GM19395 (cell line): Measurements from ENCODE around the gene DFFB.
A peak's percentile ranks its signal among the peaks of the same experiment; 100 is the strongest.

Source experiments
- ATAC-seq: cut with Tn5 transposase; IDR thresholded peaks from one replicate; pipeline ENCODE4 v1.9.1; 2021; ENCODE audit warnings: mild to moderate bottlenecking, moderate library complexity; ENCODE audit not compliant: unreplicated experiment

DFFB gene

DNA sequence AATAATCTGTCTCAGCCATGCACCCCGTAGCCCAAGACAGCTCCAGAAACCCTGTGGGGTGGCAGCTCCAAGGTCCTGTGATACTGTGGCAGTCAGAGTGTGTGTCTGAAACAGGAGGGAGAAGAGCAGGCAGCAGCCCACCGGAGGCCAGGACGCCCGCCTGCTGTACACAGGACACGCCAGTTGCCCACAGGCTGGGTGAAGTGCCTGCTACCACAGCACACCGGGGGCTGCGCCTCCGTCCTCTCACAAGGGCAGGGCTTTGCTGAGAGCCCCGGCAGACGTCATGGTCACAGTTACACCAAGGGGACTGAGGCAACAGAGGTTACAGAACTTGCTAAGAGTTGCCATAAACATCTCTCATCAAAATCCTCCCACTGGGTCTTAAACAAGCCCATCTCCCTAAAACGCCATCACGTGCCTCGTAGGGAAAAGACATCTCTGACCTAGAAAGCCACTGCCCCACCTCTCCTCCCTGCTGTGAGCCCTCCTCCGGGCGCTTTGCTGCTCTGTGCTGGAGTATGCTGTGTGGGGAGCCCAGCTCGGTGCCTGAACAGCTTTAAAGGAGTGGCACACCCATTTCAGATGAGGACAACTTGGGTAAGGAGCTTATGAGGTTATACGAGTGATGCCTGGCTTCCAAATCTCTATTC, 37.5 kb downstream of the DFFB start:
- no peak for ATAC-seq

DNA sequence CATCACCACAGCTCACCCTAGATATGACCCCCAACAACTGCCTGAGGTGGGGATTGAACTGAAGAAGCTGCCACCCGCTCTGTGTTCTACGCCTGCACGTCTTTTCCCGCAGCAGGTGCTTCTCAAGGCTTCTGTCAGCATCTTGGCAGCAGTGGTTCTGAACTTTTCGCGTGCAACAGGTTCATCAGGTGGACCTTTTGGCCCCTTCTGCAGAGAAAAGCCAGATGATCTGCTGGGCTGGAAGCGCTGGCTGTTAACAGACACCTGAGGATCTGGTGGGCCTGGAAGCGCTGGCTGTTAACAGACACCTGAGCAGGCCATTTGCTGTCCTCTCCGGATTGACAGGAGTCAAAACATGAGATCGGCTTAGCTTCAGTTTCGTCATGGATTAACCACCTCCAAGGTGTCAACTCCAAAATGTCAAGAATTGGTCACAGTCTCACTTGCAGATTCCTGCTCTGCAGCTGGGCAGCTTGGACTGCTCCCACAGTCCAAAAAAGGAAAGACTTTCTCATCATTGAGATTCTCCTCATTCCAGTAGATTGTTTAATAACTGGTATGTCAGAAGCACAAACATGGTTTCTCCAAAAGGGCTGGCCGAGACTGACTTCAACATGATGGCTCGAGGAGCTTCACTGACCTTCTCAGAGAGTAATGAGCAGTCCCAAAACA, 38.1 kb downstream of the DFFB start:
- ATAC-seq: no peak

DNA sequence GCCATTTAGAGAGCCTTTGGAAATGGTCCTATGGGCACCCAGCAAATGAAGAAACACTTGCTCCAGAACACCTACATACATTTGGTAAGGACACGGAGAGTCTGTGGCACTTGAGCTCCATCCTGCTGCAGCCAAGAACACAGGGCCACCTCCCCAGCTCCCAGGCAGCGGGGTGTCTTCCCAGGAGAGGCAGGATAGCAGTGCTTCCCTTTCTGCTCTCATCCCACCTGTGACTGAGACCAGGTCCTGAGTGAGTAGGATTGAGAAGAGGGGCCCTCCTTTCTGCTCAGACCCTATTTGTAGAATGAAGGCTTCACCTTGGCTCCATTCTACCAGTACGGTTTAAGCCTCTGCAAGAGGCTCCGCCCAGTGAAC, 38.7 kb downstream of the DFFB start:
- no peak for ATAC-seq

DNA sequence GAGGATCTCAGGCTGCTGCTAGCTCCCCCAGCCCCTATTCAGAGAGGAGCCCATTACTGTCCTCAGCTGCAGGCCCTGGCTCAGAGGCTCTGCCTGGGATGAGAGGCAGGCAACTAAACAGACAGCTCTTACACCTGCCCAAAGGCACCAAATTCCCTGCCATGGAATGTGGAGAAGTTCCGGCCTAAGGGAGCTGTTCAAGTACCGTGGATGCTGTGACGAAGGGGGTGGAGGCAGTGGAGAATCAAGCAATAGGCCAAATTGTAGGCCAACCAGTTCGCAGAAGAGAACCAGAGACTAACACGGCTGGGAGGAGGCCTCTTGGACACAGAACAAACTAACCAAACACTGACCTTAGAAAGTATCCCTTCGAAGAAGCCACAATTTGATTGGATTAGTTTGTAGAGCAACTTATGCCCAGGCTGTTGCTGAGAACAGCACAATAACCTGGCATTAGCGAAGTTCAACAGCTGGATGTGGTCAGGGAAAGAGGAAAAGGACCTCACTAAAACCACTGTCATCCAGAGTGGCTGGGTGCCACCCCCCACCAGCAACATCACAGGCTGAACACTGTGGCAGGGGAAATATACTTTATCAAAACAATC, 39.2 kb downstream of the DFFB start:
- ATAC-seq: no peak

DNA sequence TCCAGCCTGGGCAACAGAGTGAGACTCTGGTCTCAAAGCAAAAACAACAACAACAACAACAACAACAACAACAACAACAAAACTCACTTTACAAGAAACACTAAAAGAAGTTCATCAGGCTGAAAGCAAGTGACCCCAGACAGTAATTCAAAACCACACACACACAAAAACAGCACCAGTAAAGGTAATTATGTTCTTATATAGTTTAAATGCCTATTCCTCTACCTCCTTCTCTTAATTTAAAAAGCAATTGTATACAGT, 41.1 kb downstream of the DFFB start:
- ATAC-seq: no peak

DNA sequence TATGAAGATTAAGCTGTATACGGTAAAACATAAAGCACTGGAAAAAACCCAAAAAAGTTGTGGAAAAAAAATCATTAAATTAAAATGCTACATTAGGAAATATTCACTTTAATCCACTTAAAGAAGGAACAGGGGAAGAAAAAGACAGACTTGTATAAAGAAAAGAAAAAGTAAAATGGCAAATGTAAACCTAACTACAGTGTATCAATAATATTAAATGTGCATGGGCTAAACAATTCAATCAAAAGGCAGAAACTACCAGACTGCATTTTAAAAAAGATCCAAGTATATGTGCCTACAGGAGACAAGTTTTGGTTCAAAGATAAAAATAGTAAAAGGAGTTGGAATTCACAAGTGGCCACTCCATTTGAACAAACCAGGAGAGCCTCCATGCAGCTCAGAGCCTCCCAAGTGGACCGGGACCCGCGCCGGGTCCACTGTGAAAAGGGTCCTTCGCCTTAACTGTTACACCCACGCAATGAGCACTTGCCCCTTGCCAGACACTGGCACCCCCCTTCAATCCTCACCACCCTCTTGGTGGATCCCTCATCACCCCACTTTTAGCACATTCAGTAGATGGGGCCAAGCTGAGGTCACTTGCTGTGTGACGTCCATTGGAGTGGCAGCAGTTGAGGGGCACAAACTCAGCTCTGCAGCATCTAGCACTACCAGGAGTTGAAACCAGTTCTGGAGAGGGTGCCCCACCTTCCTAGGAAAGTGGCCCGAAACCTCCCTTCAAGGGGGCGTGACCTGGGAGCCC, 41.9 kb downstream of the DFFB start:
- no peak for ATAC-seq

DNA sequence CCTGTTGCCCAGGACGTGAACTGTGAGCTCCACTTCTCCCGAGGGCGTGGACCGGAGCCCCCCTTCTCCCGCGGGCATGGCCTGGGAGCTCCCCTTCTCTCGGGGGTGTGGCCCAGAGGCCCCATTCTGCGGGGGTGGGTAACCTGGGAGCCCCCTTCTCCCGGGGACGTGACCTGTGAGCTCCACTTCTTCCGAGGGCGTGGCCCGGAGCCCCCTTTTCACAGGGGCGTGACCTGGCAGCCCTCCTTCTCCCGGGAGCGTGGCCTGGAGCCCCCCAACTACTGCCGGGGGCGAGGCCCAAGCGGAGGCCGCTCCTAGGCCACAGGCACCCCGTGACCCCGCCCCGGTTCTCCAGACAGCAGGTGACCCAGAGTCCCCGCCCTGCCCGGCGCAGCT, 42.5 kb downstream of the DFFB start:
- peak; percentile 6 for ATAC-seq

DNA sequence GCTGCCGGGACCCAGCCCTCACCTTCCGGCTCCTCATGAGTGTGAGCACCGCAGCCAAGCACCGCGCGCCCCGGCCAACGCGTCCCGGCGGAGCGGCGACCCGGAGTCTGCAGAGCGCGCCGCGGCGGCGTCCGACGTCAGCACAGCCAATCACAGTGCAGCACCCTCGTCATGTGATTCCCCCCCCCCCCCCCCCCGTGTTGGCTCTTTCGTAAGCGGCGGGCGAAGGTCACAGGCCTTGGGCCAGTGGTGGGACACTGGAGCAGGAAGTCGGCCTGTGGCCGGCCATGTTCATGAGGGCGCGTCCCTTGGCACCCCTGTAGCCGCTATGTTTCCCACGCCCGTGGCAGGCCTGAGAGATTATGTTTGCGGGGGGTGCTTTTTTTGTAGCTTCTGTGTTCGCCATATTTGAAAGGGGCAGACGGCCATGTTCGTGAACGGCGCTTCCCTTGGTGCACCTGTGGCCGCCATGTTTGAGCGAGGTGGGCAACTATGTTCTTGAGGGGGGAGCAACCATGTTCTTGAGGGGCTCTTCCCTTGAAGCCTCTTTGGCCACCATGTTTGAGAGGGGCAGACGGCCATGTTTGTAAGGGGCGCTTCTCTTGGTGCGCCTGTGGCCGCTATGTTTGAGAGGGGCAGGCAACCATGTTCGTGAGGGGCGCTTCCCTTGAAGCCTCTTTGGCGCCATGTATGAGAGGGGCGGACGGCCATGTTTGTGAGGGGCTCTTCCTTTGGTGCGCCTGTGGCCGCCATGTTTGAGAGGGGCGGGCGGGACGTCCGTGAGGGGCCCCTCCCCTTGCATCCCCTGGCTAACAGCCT, 43.1 kb downstream of the DFFB start, which contains the start of gene C1orf174:
Gene C1orf174, minus strand, starts transcription at position 123 of the 819 bp plus-strand sequence. Its CDS starts 86 bp downstream, at position 37.
- peak; percentile 78 for ATAC-seq

DNA sequence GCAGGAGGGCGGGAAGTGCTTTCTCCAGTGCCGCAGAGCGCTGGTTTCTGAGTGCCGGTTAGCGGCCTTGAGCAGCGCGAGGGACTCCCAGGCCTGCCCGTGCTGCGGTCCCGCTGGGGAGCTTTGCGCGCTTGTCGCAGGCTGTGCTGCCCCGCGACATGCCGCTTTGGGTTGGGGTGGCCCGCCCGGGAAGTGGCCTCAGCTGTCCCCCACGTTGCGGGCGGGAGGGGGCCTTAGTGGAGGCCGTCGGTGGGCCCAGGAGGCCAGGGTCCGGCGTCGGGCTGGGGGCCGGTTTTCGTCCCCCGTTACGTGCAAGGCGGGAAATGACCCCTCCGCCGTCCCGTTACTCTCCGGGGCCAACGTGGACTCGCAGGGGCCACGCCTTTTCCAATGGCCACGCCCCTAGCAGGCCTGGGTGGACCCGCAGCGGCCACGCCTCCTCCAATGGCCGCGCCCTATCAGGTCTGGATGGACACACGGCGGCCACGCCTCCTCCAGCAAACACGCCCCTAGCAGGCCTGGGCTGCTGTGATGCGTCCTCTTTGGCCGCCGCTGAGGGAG, 43.8 kb downstream of the DFFB start:
- ATAC-seq: peak; percentile 52

DNA sequence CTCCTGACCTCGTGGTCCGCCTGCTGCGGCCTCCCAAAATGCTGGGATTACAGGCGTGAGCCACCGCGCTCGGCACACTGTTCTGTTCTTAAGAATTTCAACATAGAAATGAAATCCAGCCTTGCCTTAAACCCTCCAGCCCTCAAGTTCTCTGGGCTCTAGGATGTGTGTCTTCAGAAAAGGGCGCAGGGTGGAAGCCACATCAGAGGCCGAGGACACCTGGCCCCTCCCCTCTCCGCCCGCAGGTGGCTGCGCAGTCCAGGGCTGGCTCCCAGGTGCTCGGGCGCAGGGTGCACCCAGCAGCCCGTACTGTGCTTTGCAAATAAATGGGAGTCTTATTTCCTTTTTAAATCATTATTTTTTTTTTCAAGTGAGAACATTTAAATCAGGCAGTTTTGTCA, 44.8 kb downstream of the DFFB start:
- ATAC-seq: no peak

DNA sequence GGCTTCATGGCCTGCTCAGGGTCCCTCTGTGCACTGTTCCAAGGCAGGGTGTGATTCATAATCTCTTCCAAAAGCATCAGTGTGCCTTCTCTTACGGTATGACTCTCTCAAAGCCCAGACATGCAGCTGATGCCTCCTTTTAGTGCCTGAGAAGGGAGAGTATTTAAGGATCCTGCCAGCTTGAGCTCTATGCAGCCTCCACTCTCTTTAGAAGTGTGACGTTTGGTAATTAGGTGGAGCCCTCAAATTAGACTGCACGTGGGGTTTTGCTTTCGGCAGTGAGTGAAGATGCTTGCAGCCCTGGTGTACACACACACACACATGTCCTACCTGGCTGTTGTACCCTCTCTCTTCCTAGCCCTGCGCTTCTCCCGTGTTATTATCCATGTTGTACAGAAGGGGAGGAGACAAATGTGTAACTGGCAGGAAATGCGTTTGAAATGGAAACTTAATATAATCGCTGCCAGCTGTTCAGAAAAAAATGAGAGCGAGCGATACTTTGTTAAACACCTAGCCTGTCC, 45.4 kb downstream of the DFFB start:
- ATAC-seq: no peak

DNA sequence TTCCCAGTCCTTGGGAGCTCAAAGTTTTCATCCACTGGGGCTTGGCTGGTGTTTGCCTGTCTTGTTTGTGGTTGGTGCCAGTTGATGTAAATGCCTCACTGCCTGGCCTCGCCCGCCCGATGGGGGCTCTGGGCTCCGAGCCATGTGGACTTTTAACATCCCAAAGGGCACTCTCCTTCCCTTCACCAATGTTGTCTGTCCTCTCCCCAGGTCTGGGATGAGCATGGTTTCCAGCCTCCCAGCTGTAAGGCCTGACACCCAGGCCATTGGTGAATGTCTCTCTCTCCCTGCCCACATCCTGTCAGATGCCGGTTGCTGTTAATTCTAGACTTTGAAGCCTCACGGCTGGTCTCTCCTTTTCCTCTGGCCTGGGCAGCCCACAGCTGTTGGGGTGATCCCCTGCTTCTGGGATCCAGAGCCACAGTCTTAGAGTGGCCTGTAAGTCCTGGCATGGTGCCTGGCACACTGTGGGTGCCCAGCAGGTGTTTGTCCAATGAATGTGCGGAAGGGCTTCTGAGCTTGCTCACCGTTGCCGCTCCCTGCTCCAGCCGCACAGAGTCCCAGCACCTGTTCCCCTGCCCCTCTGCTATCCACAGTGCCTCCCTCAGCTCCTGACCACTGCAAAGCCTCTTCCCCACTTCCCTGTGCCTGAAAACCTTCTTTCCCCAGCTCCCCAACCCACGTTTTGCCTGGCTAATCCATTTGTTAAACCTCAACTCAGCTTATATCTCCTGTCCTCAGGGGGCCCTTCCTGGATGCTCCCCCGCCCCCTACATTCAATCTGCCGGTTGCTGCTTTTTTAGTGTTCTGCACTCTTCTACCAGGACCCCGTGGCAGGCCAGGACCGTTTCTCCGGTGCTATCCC, 46.1 kb downstream of the DFFB start:
- no peak for ATAC-seq

DNA sequence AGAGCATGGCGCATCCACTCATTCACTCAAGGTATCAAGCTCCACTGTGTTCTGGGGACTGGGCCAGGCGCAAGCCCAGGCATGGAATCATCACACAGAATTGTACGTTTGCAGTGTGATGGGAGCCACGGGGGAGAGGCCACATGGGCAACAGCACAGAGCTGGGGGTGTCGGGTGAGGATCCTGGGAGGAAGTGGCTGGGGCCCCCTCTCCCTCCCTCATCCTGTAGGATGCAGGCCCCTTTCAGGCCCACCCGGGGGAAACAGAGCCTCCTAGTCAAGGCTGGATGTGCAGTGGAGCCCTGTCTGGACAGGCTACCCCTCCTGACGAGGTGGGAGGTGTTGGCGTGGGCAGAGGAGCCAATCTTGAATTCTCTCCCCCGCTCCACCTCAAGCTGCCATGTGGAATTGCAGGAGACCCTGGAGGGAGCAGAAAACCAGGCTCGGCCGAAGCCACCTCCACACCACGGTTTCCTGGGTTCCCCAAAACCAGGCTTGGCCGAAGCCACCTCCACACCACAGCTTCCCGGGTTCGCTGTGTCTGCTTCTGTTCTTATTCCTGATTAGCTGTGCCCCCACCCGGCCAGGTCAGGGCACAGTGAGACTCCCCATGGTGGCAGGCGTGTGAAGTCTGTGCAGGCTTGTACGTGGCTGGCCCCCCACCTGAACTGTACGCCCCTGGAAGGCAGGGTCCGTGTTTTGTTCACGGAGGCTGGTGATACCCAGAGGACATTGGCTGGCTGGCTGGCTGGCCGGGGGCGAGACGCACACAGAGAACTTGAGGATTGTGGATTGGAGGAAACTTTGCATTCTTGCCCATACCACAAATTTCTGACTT, 46.9 kb downstream of the DFFB start:
- no peak for ATAC-seq

DNA sequence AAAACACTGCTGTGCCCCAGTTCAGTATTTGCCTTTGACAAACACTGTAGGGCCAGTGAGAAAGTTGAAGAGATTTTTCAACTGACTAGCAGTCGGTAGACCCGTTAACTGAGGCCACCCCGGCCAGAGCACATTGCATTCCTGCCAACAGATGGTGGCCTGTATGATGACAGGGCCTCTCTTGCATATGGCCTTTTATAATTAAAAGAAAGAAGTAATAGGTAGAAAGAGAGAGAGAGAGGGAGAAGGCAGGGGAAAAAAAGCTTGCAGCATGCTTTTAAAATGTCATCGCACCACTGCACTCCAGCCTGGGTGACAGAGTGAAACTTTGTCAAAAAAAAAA, 47.5 kb downstream of the DFFB start:
- ATAC-seq: no peak

DNA sequence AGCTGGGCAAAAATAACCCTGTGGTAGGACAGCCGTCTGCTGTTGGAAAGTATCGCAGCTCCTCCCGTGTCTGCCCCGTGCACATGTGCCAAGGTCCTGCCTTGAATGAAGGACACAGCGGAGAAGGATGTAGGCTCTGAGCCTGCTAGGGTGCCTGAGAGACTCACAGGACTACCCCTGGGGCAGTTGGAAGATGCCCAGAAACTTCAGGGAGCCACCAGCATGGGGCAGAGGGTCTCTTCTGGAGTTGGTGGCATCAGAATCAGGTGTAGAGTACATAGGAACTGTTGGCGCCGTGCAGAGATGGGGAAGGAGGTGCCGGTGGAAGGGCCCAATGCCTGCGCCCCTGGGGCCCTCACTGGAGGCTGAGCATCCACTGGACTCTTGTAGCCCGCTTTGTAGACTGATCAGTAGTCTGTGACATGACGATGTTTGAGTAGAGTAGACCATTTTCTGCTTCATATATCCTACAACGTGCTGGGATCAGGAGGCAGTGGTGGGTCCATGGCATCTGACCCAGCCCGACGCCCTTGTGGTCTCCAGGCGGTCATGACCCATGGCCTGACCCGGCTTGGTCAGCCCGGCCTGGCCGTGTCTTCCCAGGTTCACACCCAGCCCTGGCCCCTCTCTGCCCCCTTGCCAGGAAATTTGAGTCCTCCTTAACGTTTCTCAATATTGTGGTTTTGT, 48.1 kb downstream of the DFFB start:
- ATAC-seq: no peak

DNA sequence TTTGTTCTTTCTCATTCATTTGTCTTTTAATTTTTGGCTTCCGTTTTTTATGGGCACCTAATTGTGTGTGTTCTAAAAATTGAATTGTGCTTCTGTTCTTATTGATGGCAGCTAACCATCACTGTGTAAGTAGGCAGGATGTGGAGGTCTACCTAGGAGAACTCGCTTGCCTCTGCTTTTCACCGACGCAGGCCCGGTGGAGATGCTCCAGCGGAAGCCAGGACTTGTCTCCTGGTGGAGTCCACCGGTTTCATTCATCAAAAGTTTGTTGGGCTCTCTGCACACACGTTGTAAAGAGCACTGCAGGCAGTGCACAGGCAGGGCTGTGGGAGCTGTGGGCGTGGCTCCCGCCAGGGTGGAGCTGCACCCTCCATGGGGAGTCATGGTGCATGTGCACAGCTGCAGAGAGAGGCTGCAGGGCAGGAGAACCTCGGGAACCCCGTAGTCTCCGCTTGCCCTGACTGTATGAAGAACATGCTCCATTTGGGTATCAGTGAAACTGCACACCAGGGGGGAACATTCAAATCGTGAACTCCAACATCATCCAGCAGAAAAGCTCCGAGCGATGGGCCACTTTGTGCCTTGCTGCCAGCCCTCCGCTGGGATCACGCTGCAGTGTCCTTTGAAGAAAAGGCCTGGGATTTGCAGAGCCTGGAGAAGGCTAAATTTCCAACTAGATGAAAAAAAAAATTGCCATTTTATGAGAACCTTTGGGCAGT, 48.8 kb downstream of the DFFB start:
- ATAC-seq: no peak

DNA sequence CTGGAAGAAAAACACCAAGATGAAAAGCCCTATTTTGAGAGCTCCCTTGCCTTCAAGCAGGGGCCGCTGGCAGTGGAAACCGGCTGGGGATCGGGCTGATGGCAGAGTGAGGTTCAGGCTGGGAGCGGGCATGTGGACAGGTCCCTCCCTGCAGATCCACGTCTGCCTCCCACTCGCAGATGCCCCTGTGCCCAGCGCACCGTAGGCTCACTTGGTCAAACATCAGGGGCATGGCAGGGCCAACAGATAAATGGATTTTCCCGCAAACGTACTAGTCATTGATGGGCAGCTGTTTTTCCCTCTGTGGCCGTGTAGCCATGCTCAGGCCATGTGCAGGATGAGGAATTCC, 49.4 kb downstream of the DFFB start:
- no peak for ATAC-seq
